Measurements from ENCODE around the gene SLC19A1. TPM values are rescaled to one million over a fixed set of nuclear protein-coding genes. Genes with fewer than 3 reads are reported as not detected.
"Not testable (repeated sequence)": the region's sequence is repeated elsewhere in the genome, so short reads cannot be mapped to it uniquely, and the experiment has no call there.

Gene SLC19A1
- total RNA-seq, 4 donors from 2014 or later = 2.8 to 10.0 (median 6.6) TPM

DNA sequence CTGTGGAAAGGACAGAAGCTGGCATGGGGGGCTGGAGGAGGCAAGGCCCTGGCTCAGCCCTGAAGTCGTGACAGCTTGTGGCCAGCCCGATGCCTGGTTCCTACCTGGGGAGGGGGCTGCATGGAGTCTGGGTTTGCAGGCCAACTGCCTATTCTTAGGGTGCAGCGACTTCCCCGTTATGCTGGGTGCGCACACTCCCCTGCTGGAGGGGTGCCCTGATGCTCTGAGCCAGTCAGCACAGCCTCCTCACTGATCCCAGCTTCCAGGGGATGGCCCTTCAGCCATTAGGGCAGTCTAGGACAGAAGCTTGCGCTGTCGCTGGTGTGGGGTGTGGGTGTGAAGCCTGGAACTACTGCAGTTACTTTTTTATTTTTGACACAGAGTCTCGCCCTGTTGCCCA, 30.0 kb upstream of the SLC19A1 start:
- intact Hi-C loops (cut with DNase I) = no loop called here
- 92% methylated on average over 6 of the region's 8 CpGs for WGBS
- Histone ChIP-seq H3K36me3 (no peaks in the 10 kb centered on the region), H3K9me3 (no peaks in the 10 kb centered on the region), H3K27me3 (peaks cover 0 to 13% (median 0%) of the 10 kb centered on the region in 4 donors), H3K27ac (replicated peaks in 1 of 4) (no peak overlapping the region), H3K4me3 (no peak overlapping the region), H3K4me1 (peaks cover 0 to 25% (median 23%) of the 10 kb centered on the region in 4 donors)
- no peak for DNase-seq (ENCODE audit: extremely low spot score)
- TF ChIP-seq POLR2AphosphoS5 (IDR thresholded peaks at IDR 0.05) (no peak), CTCF (IDR thresholded peaks at IDR 0.05) (no peak)

DNA sequence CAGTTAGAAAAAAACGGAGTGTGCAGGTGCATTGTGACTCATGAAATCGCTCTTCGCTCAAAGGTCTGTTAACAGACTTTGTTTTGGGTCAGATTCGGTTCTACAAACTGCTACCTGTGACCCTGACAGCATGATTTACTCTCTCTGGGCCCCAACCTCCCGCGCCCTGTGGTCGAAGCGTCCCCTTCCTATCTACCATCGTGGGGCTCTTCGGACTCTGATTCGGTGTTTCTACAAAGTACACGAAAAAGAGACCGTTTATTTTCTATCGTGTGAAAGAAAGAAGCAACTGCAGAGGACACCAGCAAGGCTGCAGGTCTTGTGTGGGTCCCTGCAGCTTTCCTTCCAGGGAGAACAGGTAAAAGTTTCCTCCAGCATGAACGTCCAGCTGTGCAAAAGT, 29.4 kb upstream of the SLC19A1 start:
- H3K9me3 ChIP-seq = no peaks in the 10 kb centered on the region
- H3K36me3 ChIP-seq = no peaks in the 10 kb centered on the region
- WGBS = 64% methylated on average over 15 of the region's 15 CpGs
- intact Hi-C loops (cut with DNase I) = no loop called here
- H3K4me1 ChIP-seq = peaks cover 0 to 25% (median 23%) of the 10 kb centered on the region in 4 donors
- DNase-seq (ENCODE audit: extremely low spot score) = no peak
- no peak overlapping the region for H3K4me3 ChIP-seq
- peaks cover 0 to 7% (median 0%) of the 10 kb centered on the region in 4 donors for H3K27me3 ChIP-seq
- TF ChIP-seq POLR2A (IDR thresholded peaks at IDR 0.05; ENCODE audit: low read depth) (no peak), CTCF (IDR thresholded peaks at IDR 0.05) (no peak), POLR2AphosphoS5 (IDR thresholded peaks at IDR 0.05) (no peak), EP300 (IDR thresholded peaks at IDR 0.05) (no peak)
- H3K27ac ChIP-seq (replicated peaks in 1 of 4) = peak overlapping the region; percentile 74 to 85 (median 82)

- H3K4me3 ChIP-seq = peak overlapping the region in 1 of 4 donors; percentile 14
- H3K9me3 ChIP-seq = no peaks in the 10 kb centered on the region
- no peak for TF ChIP-seq EP300 (IDR thresholded peaks at IDR 0.05)
- TF ChIP-seq POLR2AphosphoS5 (IDR thresholded peaks at IDR 0.05) = peak; percentile 43
- no peak for TF ChIP-seq POLR2A (IDR thresholded peaks at IDR 0.05; ENCODE audit: low read depth)
- H3K27me3 ChIP-seq = peaks cover 0 to 4% (median 0%) of the 10 kb centered on the region in 4 donors
- H3K27ac ChIP-seq (replicated peaks in 1 of 4) = peak overlapping the region; percentile 74 to 85 (median 82)
- intact Hi-C loops (cut with DNase I) = no loop called here
- DNase-seq (ENCODE audit: extremely low spot score) = no peak
- 51% methylated on average over 20 of the region's 20 CpGs for WGBS
- no peaks in the 10 kb centered on the region for H3K36me3 ChIP-seq
- peaks cover 0 to 25% (median 23%) of the 10 kb centered on the region in 4 donors for H3K4me1 ChIP-seq
These were observed 28.8 kb upstream of the SLC19A1 start for GRCh38 chr21:45570826-45571601.

DNA sequence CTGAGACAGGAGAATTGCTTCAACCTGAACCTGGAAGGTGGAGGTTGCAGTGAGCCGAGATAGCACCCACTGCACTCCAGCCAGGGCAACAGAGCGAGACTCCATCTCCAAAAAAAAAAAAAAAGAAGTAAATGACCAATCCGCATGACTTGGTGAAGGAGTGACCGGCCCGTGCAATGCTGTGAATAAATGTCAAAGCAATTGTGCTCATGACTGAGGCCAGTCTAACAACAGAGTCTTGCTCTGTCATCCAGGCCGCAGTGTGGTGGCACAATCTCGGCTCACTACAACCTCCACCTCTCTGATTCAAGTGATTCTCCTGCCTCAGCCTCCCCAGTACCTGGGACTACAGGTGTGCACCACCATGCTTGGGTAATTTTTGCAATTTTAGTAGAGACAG, 27.8 kb upstream of the SLC19A1 start:
- DNase-seq (ENCODE audit: extremely low spot score) = no peak
- no peak overlapping the region for H3K4me3 ChIP-seq
- no peaks in the 10 kb centered on the region for H3K27me3 ChIP-seq
- peak overlapping the region; percentile 74 to 85 (median 82) for H3K27ac ChIP-seq (replicated peaks in 1 of 4)
- WGBS = 89% methylated on average over 7 of the region's 7 CpGs
- no peaks in the 10 kb centered on the region for H3K9me3 ChIP-seq
- H3K36me3 ChIP-seq = no peaks in the 10 kb centered on the region
- H3K4me1 ChIP-seq = peaks cover 0 to 25% (median 23%) of the 10 kb centered on the region in 4 donors
- TF ChIP-seq CTCF (IDR thresholded peaks at IDR 0.05) (no peak), POLR2AphosphoS5 (IDR thresholded peaks at IDR 0.05) (no peak), POLR2A (IDR thresholded peaks at IDR 0.05; ENCODE audit: low read depth) (no peak), EP300 (IDR thresholded peaks at IDR 0.05) (no peak)
- intact Hi-C loops (cut with DNase I) = no loop called here

GRCh38 chr21:45568383-45568782, 26.1 kb upstream of the SLC19A1 start:
- Histone ChIP-seq H3K36me3 (no peaks in the 10 kb centered on the region), H3K4me1 (peaks cover 0 to 25% (median 23%) of the 10 kb centered on the region in 4 donors), H3K9me3 (no peaks in the 10 kb centered on the region), H3K27ac (replicated peaks in 1 of 4) (no peak overlapping the region), H3K4me3 (no peak overlapping the region), H3K27me3 (no peaks in the 10 kb centered on the region)
- intact Hi-C loops (cut with DNase I) = no loop called here
- no peak for DNase-seq (ENCODE audit: extremely low spot score)
- TF ChIP-seq POLR2A (IDR thresholded peaks at IDR 0.05; ENCODE audit: low read depth) = no peak
- WGBS = 84% methylated on average over 3 of the region's 3 CpGs

- Histone ChIP-seq H3K4me1 (peaks cover 0 to 19% (median 8%) of the 10 kb centered on the region in 4 donors), H3K27me3 (peaks cover 0 to 12% (median 0%) of the 10 kb centered on the region in 4 donors)
- DNase-seq (ENCODE audit: extremely low spot score); intact Hi-C loops (cut with DNase I); H3K9me3 ChIP-seq; H3K36me3 ChIP-seq; H3K4me3 ChIP-seq; H3K27ac ChIP-seq (replicated peaks in 1 of 4): not testable (repeated sequence)
- WGBS = 96% methylated on average over 11 of the region's 11 CpGs
These were observed 21.9 kb upstream of the SLC19A1 start for GRCh38 chr21:45564137-45564536.
